ENCODE results near the gene NTSR1.

NTSR1 gene

DNA sequence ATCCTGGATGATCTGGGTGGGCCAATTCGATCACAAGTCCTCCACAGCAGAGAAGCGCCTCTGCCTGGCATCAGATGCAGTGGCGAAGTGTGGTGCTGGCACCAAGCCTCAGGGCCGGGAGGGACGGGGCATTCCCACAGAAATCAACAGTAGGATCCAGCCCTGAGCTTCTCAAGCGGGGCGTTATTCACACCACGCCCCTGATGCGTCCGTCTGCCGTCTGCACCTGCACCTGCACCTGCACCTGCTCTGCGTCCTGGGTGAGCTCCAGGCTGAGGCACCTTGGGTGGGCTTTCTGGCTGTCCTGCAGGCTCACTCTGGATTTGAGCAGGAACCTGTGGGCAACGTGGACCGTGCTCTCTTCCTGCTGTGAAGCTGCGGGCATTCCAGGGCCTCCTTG, 13.8 kb upstream of the NTSR1 start:
- Histone ChIP-seq H3K4me1 (peaks cover 4% of the 10 kb centered on the region; the same call in 1 of the 2 replicates), H3K36me3 (no peaks in the 10 kb centered on the region), H3K27me3 (no peaks in the 10 kb centered on the region), H3K4me3 (ENCODE audit: low read depth, low read length) (no peak overlapping the region), H3K9me3 (no peaks in the 10 kb centered on the region)
- DNase-seq = no peak
- TF ChIP-seq, protein P1, sequence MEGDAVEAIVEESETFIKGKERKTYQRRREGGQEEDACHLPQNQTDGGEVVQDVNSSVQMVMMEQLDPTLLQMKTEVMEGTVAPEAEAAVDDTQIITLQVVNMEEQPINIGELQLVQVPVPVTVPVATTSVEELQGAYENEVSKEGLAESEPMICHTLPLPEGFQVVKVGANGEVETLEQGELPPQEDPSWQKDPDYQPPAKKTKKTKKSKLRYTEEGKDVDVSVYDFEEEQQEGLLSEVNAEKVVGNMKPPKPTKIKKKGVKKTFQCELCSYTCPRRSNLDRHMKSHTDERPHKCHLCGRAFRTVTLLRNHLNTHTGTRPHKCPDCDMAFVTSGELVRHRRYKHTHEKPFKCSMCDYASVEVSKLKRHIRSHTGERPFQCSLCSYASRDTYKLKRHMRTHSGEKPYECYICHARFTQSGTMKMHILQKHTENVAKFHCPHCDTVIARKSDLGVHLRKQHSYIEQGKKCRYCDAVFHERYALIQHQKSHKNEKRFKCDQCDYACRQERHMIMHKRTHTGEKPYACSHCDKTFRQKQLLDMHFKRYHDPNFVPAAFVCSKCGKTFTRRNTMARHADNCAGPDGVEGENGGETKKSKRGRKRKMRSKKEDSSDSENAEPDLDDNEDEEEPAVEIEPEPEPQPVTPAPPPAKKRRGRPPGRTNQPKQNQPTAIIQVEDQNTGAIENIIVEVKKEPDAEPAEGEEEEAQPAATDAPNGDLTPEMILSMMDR (IDR thresholded peaks at IDR 0.05; ENCODE audit: low read depth, low read length) = no peak

DNA sequence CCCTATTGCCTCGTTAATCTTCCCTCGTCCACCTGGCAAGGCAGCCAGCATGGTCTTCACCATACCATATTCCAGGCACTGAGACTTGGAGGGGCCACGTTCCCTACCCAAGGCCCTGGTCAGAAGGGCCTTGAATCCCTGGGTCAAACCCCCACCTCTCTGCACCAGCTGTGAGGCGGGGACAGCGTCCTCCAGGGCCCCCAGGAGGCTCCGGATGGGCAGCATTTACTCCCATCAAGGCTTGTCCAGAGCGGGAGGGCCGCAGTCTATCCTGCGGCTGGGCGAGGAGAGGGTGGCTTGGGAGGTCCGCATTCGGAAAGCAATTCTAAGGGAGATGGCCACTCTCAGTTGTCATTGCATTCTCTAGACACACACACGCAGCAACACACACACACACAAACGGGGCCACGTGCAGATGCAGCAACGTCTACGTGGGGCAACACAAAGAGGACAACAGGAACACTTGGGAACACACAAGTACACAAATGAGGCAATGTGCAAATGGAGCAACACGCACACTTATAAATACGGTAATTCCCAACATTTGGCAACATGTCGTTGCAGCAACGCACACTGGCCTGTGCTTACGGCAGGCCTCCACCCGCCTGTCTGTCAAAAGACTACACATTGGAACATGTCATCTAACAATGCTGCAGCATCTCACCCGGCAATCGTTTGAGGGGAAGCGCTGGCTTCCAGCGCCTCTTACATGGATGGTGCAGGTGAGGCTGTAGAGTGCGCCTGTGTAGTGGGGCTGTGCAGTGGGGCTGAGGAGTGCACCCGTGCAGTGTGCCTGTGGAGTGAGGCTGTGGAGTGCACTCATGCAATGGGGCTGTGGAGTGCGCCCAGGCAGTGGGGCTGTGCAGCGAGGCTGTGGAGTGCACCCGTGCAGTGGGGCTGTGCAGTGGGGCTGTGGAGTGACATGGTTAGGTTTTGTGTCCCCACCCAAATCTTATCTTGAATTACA, 12.9 kb upstream of the NTSR1 start:
- Histone ChIP-seq H3K36me3 (no peaks in the 10 kb centered on the region), H3K27me3 (no peaks in the 10 kb centered on the region)
- TF ChIP-seq, protein P1 (IDR thresholded peaks at IDR 0.05; ENCODE audit: low read depth, low read length) = no peak

DNA sequence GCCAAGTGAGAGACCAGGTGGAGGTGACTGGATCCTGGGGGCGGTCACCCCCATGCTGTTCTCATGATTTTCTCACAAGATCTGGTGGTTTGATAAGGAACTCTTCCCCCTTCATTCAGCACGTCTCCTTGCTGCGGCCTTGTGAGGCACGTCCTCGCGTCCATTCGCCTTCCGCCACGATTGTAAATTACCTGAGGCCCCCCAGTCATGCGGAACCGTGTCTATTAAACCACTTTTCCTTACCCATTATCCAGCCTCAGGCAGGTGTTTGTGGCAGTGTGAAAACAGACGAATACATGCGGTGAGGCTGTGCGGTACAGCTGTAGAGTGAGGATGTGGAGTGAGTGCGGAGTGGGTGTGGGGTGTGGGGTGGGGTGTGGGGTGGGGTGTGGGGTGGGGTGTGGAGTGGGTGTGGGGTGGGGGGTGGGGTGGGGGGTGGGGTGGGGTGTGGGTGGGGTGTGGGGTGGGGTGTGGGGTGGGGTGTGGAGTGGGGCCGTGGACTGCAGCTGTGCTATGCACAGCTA, 12.1 kb upstream of the NTSR1 start:
- TF ChIP-seq, protein P1 (IDR thresholded peaks at IDR 0.05; ENCODE audit: low read depth, low read length) = no peak

More for the DNA sequence above, 12.9 kb upstream of the NTSR1 start:
- no peaks in the 10 kb centered on the region for H3K9me3 ChIP-seq
- H3K4me1 ChIP-seq = peaks cover 4% of the 10 kb centered on the region; the same call in 1 of the 2 replicates
- no peak overlapping the region for H3K4me3 ChIP-seq (ENCODE audit: low read depth, low read length)
- DNase-seq = no peak

DNA sequence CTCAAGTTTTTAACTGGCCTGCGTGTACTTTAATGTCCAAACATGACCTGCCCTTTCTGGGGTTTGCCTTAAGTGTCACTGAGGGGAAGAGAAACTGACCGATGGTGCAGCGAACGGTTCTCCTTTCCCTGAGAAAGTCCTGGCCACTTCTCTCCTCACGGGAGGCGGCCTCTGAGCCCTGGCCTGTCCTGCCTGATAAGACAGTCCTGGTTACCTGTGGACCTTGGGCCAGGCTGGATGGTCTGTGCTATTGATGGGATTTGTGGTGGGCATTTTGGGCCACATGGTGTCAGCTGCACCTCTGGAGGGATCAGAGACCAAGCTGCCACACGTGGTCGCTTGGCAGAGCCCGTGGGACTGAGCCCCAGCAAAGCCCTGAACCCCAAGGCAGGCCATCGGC, 11.6 kb upstream of the NTSR1 start:
- Histone ChIP-seq H3K4me1 (no peaks in the 10 kb centered on the region), H3K4me3 (ENCODE audit: low read depth, low read length) (no peak overlapping the region), H3K9me3 (no peaks in the 10 kb centered on the region), H3K27me3 (no peaks in the 10 kb centered on the region), H3K36me3 (no peaks in the 10 kb centered on the region)
- TF ChIP-seq, protein P1 (IDR thresholded peaks at IDR 0.05; ENCODE audit: low read depth, low read length) = no peak
- DNase-seq = no peak

More for the DNA sequence above, 12.1 kb upstream of the NTSR1 start:
- Histone ChIP-seq H3K9me3 (no peaks in the 10 kb centered on the region), H3K27me3 (no peaks in the 10 kb centered on the region), H3K36me3 (no peaks in the 10 kb centered on the region), H3K4me1 (peaks cover 4% of the 10 kb centered on the region; the same call in 1 of the 2 replicates), H3K4me3 (ENCODE audit: low read depth, low read length) (no peak overlapping the region)
- no peak for DNase-seq

DNA sequence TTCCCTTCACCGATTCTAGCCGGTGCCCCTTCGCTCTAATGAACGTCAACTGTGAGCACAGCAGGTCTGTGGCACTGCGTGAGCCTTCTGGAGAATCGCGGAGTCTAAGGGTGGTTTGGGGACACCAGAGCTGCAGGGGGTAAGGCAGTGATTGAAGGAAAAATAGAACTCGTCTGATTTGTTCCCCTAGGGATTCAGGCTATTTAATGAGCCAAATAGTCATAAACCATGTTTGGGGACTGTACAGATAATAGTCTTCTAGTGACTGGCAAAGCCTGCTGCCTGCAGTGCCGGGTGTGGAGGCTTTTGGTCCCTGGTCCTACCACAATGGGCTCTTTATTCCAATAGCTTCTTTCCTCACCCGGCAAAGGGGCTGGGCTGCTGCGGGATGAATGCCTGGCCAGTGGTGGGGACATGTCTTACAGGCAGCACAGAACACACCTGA, 11.1 kb upstream of the NTSR1 start:
- Histone ChIP-seq H3K27me3 (no peaks in the 10 kb centered on the region), H3K9me3 (no peaks in the 10 kb centered on the region), H3K36me3 (no peaks in the 10 kb centered on the region), H3K4me3 (ENCODE audit: low read depth, low read length) (no peak overlapping the region), H3K4me1 (no peaks in the 10 kb centered on the region)
- TF ChIP-seq, protein P1 (IDR thresholded peaks at IDR 0.05; ENCODE audit: low read depth, low read length) = no peak
- DNase-seq = no peak

DNA sequence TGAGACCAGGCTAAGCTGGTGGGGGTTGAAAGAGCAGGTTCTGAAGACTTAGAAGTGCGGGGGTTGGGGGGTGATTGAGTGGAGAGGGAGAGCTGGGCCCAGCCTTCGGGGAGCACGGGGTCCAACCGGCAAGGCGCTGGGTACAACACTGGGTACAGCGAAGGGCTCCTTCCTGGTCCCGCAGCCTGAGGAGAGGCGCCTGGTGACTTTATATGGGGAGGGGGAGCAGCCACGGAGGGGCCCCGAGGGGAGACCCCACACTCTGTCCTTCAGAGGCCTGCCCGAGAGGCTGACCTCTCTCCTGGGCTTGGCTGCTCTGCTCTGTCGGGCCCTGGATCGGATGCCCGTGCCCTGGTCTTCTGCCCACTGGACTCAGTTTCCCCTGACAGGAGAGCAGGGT, 10.4 kb upstream of the NTSR1 start:
- no peak overlapping the region for H3K4me3 ChIP-seq (ENCODE audit: low read depth, low read length)
- no peaks in the 10 kb centered on the region for H3K27me3 ChIP-seq
- no peaks in the 10 kb centered on the region for H3K36me3 ChIP-seq
- no peaks in the 10 kb centered on the region for H3K9me3 ChIP-seq
- H3K4me1 ChIP-seq = peaks cover 3% of the 10 kb centered on the region
- no peak for DNase-seq
- TF ChIP-seq, protein P1 (IDR thresholded peaks at IDR 0.05; ENCODE audit: low read depth, low read length) = no peak

Measured in BE2C (cell line).